ENCODE measurements around the gene HIC2.
"Not testable (repeated sequence)": the region's sequence is repeated elsewhere in the genome, so short reads cannot be mapped to it uniquely, and the experiment has no call there.

- TF ChIP-seq CTCF (IDR thresholded peaks at IDR 0.05; ENCODE audit: low read depth, low read length); EZH2phosphoT487 (IDR thresholded peaks at IDR 0.05; ENCODE audit: low read depth): not testable (repeated sequence)
Observed at GRCh38 chr22:21462672-21463071, 45.5 kb downstream of the HIC2 start.

All from OCI-LY3 (cell line).